Activated CD4-positive, CD25-positive, alpha-beta regulatory T cell treated with anti-CD3 and anti-CD28 coated beads, Interleukin-2, amount 50 U/mL, for 72 hours (primary cell): Measurements from ENCODE around the gene RARS1.

Experiments
- DNase-seq: peaks from one replicate; pipeline ENCODE4 v3.0.0; 2021

The RARS1 gene

GRCh38 chr5:168486136-168486879, at the start of gene RARS1:
Gene RARS1 (plus strand): TSS chr5:168486471. CDS start chr5:168486499, 28 bp downstream.
- DNase-seq: peak; percentile 89

GRCh38 chr5:168438349-168438748, 47.9 kb upstream of the RARS1 start:
- DNase-seq: no peak

- no peak for DNase-seq
Measured at GRCh38 chr5:168443533-168443932, 42.7 kb upstream of the RARS1 start.

DNA sequence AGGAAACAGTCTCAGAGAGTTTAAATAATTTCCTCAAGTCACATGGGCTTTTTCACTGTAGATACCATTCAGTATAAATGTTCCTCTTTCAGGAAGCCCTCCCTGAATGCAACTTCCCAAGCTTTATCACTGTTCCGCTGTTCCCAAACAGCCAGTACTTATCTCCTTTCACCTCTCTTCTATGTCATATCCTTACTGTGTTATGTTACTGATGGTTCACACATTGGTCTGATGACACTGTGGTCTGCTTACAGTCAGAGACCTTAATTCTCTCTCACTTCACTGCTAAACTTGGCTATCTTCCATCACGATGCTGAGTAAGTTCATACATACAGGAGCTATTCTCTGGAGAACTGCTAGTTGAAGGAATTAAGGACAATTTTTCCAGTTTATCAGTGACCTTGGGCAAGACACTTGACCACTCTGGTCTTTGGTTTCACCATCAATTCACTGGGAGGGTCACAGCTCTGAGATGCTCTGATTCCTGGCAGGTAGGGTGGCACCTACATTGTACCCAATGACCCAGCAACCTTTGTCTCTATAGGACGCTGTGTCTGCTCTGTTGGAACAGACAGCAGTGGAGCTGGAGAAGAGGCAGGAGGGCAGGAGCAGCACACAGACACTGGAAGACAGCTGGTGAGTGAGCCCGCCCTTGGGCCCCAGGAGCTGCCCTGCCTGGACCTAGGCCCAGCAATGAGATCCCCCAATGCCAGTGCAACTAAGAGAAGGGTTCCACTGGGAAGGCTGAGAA, 42.1 kb upstream of the RARS1 start:
- DNase-seq: no peak

DNA sequence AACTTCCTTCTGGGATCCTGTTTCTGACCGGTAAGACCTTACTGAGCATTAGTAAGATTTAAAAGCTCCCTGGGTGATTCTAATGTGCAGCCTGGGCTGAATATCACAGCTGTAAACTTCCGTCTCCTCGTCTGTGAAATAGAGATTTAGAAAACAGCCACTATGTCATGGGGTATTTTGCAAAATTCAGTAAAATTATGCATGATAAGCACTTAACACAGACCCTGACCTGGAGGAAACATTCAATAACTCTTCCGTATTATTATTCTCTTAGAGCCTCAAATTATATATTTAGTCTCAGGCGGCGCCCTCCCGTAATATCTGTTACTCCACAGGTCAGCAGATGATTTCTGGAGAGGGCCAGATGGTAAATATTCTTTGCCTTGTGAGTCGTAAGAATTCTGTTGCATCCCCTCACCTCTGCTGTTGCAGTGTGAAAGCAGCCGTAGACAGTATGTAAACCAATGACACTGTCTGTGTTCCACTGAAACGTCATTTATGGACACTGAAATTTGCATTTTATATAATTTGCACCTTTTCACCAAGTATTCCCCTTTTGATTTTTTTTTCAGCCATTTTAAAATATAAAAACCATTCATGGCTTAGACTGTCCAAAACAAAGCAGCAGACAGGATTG, 39.2 kb upstream of the RARS1 start:
- no peak for DNase-seq

GRCh38 chr5:168447808-168448207, 38.5 kb upstream of the RARS1 start:
- DNase-seq: no peak

DNA sequence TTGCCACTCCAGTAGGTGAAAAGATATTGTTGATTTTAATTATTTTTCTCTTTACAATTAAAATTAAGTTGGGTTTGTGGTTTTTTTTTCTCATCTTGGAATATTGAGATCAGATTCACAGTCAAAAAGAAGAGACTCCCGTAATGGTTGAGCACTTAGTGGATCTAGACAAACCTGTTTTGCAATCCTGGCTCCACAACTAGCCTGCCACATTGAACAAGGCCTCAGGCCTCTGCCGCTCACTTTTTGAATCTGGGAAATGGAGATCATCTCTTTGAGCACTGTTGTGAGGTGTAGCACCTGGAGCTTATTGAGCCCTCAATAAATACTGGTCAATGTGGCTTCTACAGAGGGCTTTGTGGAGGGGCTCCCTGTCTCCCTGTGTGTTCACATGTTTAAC, 37.1 kb upstream of the RARS1 start:
- no peak for DNase-seq

DNA sequence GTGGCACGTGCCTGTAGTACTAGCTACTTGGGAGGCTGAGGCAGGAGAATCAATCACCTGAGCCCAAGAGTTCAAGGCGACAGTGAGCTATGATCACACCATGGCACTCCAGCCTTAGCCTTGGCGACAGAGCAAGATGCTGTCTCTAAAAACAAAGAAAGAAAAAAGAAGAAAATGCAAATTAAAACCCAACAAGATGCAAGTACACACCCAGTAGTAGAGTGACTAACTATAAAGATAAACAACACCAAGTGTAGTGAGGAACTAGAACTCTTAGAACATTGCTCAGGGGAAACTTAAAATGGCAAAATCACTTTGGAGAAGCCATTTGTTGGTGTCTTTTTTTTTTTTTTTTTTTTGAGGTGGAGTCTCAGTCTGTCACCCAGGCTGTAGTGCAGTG, 34.7 kb upstream of the RARS1 start:
- no peak for DNase-seq

DNA sequence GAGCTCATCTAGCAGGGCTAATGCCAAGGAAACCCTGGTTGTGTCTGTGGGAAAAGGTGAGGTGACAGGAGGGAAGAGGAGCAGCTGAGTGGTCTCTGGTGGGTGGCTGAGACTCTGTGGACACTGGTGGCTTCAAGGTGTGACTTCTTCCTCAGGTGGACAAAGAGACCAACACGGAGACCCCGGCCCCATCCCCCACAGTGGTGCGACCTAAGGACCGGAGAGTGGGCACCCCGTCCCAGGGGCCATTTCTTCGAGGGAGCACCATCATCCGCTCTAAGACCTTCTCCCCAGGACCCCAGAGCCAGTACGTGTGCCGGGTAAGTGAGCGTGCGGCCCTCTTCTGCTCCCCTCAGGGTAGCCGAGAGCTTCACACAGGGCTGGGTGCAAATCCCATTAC, 31.1 kb upstream of the RARS1 start:
- DNase-seq: no peak

DNA sequence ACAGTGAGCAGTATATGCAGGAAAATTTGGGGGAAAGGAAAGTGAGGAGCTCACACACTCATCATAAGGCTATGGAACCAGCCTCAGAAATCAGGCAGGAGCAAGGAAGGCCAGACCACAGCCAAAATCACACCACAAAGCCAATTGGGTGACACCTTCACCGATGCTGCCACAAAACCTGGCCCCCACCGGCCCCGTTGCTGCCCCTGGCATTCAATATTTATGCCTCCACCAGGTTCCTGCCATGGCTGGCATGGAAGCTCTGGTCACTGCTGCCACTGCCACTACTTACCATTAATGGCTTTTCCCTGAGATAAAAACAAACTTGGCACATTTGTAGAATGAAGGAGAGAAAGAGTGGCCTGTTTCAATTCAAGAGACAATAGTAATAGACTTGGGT, 28.7 kb upstream of the RARS1 start:
- no peak for DNase-seq

- DNase-seq: no peak
Measured at GRCh38 chr5:168460606-168461005, 25.7 kb upstream of the RARS1 start.

GRCh38 chr5:168463081-168463480, 23.2 kb upstream of the RARS1 start:
- no peak for DNase-seq

- DNase-seq: no peak
Measured at GRCh38 chr5:168464214-168464613, 22.1 kb upstream of the RARS1 start.

GRCh38 chr5:168464641-168465040, 21.6 kb upstream of the RARS1 start:
- no peak for DNase-seq

DNA sequence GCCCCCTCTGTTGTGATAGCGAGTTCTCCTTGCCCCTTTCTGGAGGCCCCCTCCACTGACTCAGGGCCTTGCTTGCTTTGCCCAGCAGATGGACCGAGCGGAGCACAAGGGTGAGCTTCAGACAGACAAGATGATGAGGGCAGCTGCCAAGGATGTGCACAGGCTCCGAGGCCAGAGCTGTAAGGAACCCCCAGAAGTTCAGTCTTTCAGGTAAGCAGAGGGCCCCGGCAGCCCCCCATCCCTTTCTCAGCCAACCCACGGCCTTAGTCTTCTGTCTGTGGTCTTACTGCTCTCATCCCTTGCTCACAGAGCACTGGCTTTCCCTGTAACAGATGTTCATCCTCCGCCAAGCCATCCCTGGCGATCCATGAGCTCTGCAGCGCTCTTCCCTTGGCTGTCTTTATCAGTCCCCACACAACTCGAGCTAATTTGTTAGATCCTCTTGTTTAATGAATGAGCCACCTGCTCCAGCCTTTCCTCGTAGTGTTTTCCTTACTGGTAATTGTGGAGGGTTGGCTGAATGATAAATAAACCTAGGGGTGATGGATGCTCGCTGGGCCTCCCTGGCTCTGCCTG, 18.4 kb upstream of the RARS1 start:
- DNase-seq: no peak

DNA sequence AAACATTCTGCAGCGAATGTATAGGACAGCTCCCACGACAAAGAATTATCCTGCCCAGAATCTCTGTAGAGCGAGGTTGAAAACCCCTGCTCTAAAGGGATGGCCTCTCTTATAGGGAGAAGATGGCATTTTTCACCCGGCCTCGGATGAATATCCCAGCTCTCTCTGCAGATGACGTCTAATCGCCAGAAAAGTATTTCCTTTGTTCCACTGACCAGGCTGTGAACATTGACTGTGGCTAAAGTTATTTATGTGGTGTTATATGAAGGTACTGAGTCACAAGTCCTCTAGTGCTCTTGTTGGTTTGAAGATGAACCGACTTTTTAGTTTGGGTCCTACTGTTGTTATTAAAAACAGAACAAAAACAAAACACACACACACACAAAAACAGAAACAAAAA, 17.4 kb upstream of the RARS1 start:
- no peak for DNase-seq

GRCh38 chr5:168469816-168470215, 16.5 kb upstream of the RARS1 start:
- DNase-seq: no peak

- no peak for DNase-seq
Measured at GRCh38 chr5:168471785-168472184, 14.5 kb upstream of the RARS1 start.

DNA sequence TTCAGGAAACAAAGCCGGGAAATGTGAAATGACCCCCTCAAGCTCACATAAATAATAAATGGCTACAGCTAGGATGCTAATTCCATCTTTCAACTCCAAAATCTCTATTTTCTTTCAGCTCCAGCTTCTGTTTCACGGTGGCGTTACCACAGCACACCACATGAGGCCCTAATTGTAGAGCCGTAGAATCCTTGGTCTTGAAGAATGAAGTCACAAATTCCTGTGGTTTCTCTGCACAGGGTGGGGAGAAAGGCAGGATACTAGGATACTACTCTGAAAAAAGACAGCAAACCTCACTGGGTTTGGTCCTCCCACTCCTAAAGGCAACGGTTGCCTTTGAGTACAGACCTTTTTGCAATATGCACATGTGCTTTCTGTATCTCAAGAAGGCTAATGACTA, 13.9 kb upstream of the RARS1 start:
- no peak for DNase-seq

GRCh38 chr5:168474319-168474718, 12.0 kb upstream of the RARS1 start:
- DNase-seq: no peak

DNA sequence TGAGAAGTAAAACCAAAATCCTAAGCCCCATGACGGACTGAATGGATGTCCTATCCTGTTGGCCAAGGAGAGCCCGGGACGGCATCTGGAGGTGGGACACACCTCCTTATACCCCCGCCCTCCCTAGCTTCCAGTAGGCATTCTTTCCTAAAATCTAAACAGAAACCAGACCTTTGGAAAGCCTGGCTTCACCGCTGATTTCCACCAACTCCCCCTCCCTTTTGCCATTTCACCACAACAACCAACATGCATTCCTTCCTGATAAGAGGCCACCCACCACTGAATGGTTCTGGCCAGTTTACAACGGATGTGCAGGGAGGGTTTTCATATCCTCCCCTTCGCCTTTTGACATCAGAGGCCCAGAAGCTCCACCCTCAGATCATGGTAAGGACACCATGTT, 9.2 kb upstream of the RARS1 start:
- DNase-seq: no peak

DNA sequence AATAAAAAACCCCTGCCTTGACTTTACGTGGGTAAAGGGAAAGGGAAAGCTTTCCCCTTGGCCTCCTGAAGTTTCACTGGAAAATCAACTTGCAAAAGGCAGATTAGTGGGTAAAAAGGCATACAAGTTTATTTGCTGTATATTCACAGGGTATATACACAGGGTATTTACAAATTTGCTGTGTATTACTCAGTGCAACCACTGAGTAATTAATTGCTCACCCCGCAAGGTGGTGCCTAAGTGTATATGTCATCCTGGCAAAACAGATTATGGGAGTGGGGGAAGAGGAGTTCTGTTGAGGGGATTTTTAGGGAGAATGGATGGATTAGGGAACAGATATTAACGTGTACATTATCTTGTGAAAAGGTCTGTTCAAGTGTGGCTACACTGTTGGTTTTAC, 7.1 kb upstream of the RARS1 start:
- DNase-seq: no peak

- no peak for DNase-seq
Measured at GRCh38 chr5:168480601-168481000, 5.7 kb upstream of the RARS1 start.

- no peak for DNase-seq
Measured at GRCh38 chr5:168481330-168481788, 4.9 kb upstream of the RARS1 start.
